ENCODE measurements around the gene ALKBH2.

GRCh38 chr12:109115758-109116610, 22.7 kb upstream of the ALKBH2 start, which contains the start of gene ACACB:
- TF ChIP-seq CTCF (IDR thresholded peaks at IDR 0.05) (no peak), POLR2A (IDR thresholded peaks at IDR 0.05) (peak in 1 of 2 donors; percentile 17)
